Activated CD4-positive, alpha-beta T cell treated with anti-CD3 and anti-CD28 coated beads for 36 hours (primary cell): ENCODE measurements around the gene CANX. TPM values are rescaled to one million over a fixed set of nuclear protein-coding genes. Genes with fewer than 3 reads are reported as not detected.

Source experiments
- ATAC-seq: fragments of 200-7000 bp; cut with Tn5 transposase; one replicate; pipeline ENCODE4 v1.10.0; 2021; ENCODE audit warnings: mild to moderate bottlenecking, moderate library complexity
- CTCF ChIA-PET: fragments of 350-600 bp; sonication (Branson Sonifier 250); formaldehyde crosslinking; loops from one replicate; lab custom pipeline; 2021; ENCODE audit warnings: antibody characterized with exemption; lab: Charles Lee
- POLR2A ChIA-PET: fragments of 350-600 bp; sonication (Branson Sonifier 250); formaldehyde crosslinking; loops from one replicate; lab custom pipeline; 2021; ENCODE audit warnings: antibody characterized with exemption, inconsistent platforms; lab: Charles Lee
- DNase-seq: peaks from one replicate; pipeline ENCODE4 v3.0.0-alpha.2; 2020
- H3K27ac Mint-ChIP-seq: one replicate; pipeline ENCODE4 v1.8.0; 2021; ENCODE audit warnings: mixed read lengths
- H3K27me3 Mint-ChIP-seq: one replicate; pipeline ENCODE4 v1.8.0; 2021; ENCODE audit warnings: mixed read lengths
- H3K36me3 Mint-ChIP-seq: one replicate; pipeline ENCODE4 v1.8.0; 2021; ENCODE audit warnings: low read depth, mixed read lengths
- H3K4me1 Mint-ChIP-seq: one replicate; pipeline ENCODE4 v1.8.0; 2021; ENCODE audit warnings: mixed read lengths
- H3K4me3 Mint-ChIP-seq: one replicate; pipeline ENCODE4 v1.8.0; 2021; ENCODE audit warnings: mild to moderate bottlenecking, moderate library complexity, mixed read lengths
- H3K9me3 Mint-ChIP-seq: one replicate; pipeline ENCODE4 v1.8.0; 2021; ENCODE audit warnings: low read depth, mixed read lengths
- intact Hi-C, 2 experiments: fragments of 100-400 bp; cut with DNase I in 1 of 2; cut with micrococcal nuclease in 1 of 2; formaldehyde crosslinking; loops; one replicate each; pipeline versions ENCODE4 v1.14.2 to v1.15.1; 2022 to 2024; cut with DNase I, micrococcal nuclease
- total RNA-seq, 2 experiments: library from RNA; stranded (reverse); gene quantifications; one replicate each; pipeline ENCODE4 v1.2.3, GENCODE V29; 2021

CANX gene
- total RNA-seq, 2 experiments from 2014 or later = 472 to 554 TPM

DNA sequence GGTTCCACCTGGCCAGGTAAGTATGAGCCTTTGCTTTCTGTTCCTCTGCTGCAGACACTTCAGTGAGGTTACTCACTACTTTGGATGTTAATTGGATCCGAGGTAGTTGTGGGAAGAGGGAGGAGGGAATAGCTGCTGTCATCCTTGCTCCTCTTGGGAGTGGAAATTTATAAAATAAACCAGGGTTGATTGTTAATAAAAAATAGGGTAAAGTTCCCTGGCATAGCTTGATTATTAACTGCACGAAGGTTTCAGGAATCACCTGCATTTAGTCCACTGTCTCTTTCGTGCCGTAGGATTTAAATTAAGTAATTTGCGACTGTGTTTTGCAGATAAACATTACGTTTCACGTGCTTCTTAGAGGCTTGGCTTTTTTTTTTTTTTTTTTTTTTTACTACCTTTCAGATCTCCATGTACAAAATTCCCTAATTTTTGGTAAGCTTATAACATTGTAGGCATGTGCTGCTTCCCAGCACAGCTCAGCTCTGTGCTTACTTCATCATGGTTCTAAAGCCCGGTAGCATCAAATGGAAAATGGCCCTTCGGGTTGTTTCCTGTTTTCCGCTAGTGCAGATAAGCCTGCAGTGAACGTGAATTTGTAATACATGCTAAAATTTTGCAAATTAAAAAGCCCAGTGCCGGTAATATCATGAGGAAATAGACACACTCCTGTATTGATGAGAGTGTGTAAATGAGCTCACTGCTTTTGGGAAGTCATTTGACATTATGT, 68.1 kb downstream of the CANX start:
- no peak for ATAC-seq

DNA sequence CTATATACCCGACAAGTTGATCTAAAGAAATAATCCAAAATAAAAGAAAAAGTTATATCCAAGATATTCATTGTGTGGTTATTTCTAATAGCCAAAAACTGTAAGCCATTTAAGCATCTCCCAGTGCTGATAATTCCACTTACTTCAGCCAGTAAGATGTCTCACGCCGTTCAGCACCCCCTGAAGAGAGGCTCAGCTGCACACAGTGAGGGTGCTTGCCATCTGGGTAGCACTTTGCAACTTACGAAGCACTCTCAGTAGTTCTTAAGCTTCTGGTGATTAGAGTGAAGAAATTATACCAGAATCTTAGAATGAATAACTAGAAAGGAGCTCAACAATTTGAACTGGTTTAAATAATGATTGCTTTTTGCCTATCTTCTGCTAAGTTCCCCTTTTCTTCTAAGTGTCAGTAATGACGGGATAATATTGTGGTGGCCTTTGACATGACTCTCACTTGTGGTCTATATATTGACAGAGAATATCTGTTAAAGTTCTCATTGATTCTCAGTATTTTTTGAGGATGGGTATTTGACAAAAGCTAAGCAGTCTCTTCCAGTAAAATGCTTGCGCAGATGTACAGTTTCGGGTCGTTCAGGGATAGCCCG, 68.8 kb downstream of the CANX start:
- POLR2A ChIA-PET = interaction anchor here (0.7 to 1.3 kb wide), 2 partner anchors 30 to 35 kb away, joined by 3 to 4 read pairs; partner anchors contain the start of gene MAML1
- Mint-ChIP-seq H3K36me3 (peaks cover 50% of the 10 kb centered on the region), H3K27me3 (no peaks in the 10 kb centered on the region), H3K4me1 (peaks cover 50% of the 10 kb centered on the region), H3K9me3 (no peaks in the 10 kb centered on the region), H3K27ac (peak overlapping the region; percentile 33), H3K4me3 (no peak overlapping the region)
- DNase-seq (no peak), ATAC-seq (no peak)
- intact Hi-C loops = no loop called here
- CTCF ChIA-PET = interaction anchor here (0.6 to 1.8 kb wide), 6 partner anchors 10 to 206 kb away, joined by 3 to 6 read pairs (median 4); no protein-coding TSS in a partner anchor

More for the DNA sequence above, 68.1 kb downstream of the CANX start:
- peaks cover 57% of the 10 kb centered on the region for H3K4me1 Mint-ChIP-seq
- intact Hi-C loops = no loop called here
- CTCF ChIA-PET = interaction anchor here (0.6 to 1.8 kb wide), 6 partner anchors 10 to 140 kb away, joined by 3 to 6 read pairs (median 4); no protein-coding TSS in a partner anchor
- POLR2A ChIA-PET = interaction anchor here (1.3 kb wide), 1 partner anchor 34 kb away, joined by 3 read pairs; the partner anchor contains the start of gene MAML1
- peaks cover 46% of the 10 kb centered on the region for H3K36me3 Mint-ChIP-seq
- H3K9me3 Mint-ChIP-seq = no peaks in the 10 kb centered on the region
- H3K27me3 Mint-ChIP-seq = no peaks in the 10 kb centered on the region
- no peak overlapping the region for H3K4me3 Mint-ChIP-seq
- no peak overlapping the region for H3K27ac Mint-ChIP-seq
- no peak for DNase-seq

DNA sequence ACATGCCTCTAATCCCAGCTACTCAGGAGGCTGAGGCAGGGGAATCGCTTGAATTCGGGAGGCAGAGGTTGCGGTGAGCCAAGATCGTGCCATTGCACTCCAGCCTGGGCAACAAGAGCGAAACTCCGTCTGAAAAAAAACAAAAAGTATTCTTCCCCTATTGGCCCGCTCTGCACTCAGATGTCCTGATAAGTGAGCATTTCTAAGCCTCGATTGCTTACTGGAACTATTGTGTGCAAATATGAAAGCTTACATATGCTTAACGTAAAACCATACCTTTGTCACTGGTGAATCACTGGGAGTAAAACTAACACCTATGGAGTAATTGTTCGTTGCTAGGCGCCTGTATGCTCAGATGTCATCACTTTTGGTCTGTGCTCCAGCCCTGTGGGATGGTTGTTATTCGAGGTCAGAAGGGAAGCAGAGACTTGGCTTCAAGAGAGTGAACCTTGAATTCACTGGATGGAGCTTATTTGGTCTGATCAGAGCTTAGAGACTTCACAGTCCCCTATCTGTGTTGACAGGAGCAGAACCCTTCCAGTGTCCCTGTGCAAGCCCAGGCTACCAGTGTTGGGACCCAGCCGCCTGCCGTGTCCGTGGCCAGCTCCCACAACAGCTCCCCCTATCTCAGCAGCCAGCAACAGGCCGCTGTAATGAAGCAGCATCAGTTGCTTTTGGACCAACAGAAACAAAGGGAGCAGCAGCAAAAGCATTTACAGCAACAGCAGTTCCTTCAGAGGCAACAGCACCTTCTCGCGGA, 69.7 kb downstream of the CANX start:
- POLR2A ChIA-PET = interaction anchor here (0.6 to 1.0 kb wide), 6 partner anchors 13 to 218 kb away, joined by 3 to 5 read pairs (median 4); partner anchors contain the start of gene RUFY1
- Mint-ChIP-seq H3K4me1 (peaks cover 41% of the 10 kb centered on the region), H3K9me3 (no peaks in the 10 kb centered on the region), H3K27me3 (no peaks in the 10 kb centered on the region), H3K27ac (peak overlapping the region; percentile 33), H3K36me3 (peaks cover 59% of the 10 kb centered on the region), H3K4me3 (no peak overlapping the region)
- CTCF ChIA-PET = interaction anchor here (0.6 to 1.8 kb wide), 5 partner anchors 24 to 205 kb away, joined by 3 to 5 read pairs (median 5); no protein-coding TSS in a partner anchor
- ATAC-seq (peak; percentile 89), DNase-seq (peak; percentile 62)
- intact Hi-C loops = no loop called here

DNA sequence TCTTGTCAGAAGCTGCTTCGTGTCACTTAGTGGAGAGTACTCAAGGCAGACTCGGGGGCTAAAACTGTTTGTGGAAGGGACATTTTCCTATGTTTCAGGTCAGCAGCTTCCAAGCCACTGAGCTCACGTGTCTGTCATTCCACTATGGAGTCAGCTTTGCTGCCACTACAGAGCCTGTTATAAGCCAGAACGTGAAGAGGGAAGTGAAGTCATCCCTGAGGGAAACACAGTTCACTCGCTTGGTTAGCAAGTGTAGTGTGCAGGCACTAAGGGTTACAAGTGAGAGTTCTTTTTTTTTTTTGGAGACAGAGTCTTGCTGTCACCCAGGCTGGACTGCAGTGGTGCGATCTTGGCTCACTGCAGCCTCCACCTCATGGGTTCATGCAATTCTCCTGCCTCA, 70.5 kb downstream of the CANX start:
- POLR2A ChIA-PET = interaction anchor here (0.9 to 1.0 kb wide), 3 partner anchors 12 to 219 kb away, joined by 4 to 5 read pairs (median 5); partner anchors contain the start of gene RUFY1
- no peak overlapping the region for H3K27ac Mint-ChIP-seq

DNA sequence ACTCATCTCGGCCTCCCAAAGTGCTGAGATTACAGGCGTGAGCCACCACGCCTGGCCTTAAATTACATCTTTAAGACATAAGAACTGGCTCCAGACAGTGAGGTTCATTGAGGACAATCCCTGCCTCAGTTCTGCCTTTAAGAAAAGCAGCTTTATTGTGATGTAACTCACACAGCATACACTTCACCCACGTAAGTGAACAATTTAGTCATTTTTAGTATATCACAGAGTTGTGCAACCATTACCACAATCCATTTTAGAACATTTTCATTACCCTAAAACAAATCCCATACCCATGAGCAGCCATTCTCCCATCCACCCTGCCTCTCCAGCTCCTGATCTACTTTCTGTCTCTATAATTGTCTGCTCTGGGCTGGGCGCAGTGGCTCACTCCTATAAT, 71.0 kb downstream of the CANX start:
- CTCF ChIA-PET = interaction anchor here (0.5 kb wide), 1 partner anchor 546 kb away, joined by 3 read pairs; no protein-coding TSS in a partner anchor
- intact Hi-C loops = no loop called here
- POLR2A ChIA-PET = interaction anchor here (1.0 kb wide), 1 partner anchor 12 kb away, joined by 5 read pairs; no protein-coding TSS in a partner anchor
- Mint-ChIP-seq H3K27ac (no peak overlapping the region), H3K9me3 (no peaks in the 10 kb centered on the region), H3K4me3 (no peak overlapping the region), H3K36me3 (peaks cover 62% of the 10 kb centered on the region), H3K27me3 (no peaks in the 10 kb centered on the region), H3K4me1 (peaks cover 36% of the 10 kb centered on the region)
- ATAC-seq (no peak), DNase-seq (no peak)

More for the DNA sequence above, 70.5 kb downstream of the CANX start:
- ATAC-seq (no peak), DNase-seq (no peak)
- Mint-ChIP-seq H3K4me1 (peaks cover 36% of the 10 kb centered on the region), H3K27me3 (no peaks in the 10 kb centered on the region), H3K36me3 (peaks cover 62% of the 10 kb centered on the region), H3K4me3 (no peak overlapping the region), H3K9me3 (no peaks in the 10 kb centered on the region)
- CTCF ChIA-PET = interaction anchor here (0.5 to 1.7 kb wide), 4 partner anchors 28 to 546 kb away, joined by 3 to 5 read pairs (median 3); no protein-coding TSS in a partner anchor
- intact Hi-C loops = no loop called here

DNA sequence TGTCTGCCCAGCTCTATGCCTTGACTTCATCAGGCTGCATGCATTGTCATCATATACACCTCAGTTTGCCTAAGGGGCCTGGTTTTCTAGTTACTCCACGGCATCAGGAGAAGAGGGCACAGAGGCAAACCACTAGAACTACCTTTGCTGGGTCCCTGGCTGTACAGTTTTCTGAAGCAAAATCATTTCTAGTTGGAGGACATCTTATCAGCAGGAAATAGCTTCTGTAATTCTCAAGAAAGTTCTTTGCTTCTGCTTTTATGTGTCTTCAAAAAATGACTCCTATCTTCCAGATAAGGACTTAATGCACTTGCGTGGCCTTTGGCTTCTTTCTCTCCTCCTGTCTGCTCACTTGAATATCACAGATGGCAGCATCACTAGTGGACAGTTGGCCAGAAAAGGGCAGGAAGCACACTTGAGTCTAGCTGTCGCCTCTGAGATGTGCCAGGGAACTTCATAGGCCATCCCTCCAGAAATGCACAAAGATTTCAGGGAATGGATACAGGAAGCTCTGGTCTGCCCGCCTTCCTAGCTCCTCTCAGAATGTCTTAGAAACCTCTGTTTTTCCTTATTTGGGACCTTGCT, 72.6 kb downstream of the CANX start:
- H3K27me3 Mint-ChIP-seq = no peaks in the 10 kb centered on the region
- peaks cover 23% of the 10 kb centered on the region for H3K4me1 Mint-ChIP-seq
- CTCF ChIA-PET = interaction anchor here (0.9 to 1.0 kb wide), 2 partner anchors 8 to 9 kb away, joined by 4 read pairs; no protein-coding TSS in a partner anchor
- POLR2A ChIA-PET = interaction anchor here (1.0 kb wide), 1 partner anchor 13 kb away, joined by 4 read pairs; no protein-coding TSS in a partner anchor
- DNase-seq (no peak), ATAC-seq (no peak)
- intact Hi-C loops = no loop called here
- no peak overlapping the region for H3K27ac Mint-ChIP-seq
- no peak overlapping the region for H3K4me3 Mint-ChIP-seq
- no peaks in the 10 kb centered on the region for H3K9me3 Mint-ChIP-seq
- peaks cover 57% of the 10 kb centered on the region for H3K36me3 Mint-ChIP-seq

DNA sequence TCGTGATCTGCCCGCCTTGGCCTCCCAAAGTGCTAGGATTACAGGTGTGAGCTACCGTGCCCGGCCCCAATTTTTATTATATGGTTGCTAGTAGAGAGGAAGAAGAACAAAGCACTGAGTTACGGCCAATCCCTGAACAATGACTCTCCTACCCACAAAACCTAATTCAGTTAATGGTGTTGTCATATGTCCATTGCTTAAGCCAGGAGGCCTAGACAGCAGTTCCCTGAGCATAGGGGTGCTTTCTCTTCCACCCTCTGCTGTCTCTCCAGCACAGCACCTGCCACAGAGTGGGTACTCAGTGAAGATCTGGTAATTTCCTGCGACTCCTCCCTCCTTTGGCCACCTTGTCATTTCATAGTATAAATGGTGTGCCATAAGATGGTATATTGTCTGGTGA, 73.6 kb downstream of the CANX start:
- DNase-seq (no peak), ATAC-seq (no peak)
- ChIA-PET POLR2A (interaction anchor here (1.0 kb wide), 1 partner anchor 14 kb away, joined by 4 read pairs; no protein-coding TSS in a partner anchor), CTCF (interaction anchor here (0.9 to 1.0 kb wide), 2 partner anchors 8 to 9 kb away, joined by 4 read pairs; no protein-coding TSS in a partner anchor)
- Mint-ChIP-seq H3K4me1 (peaks cover 16% of the 10 kb centered on the region), H3K36me3 (peaks cover 54% of the 10 kb centered on the region), H3K4me3 (no peak overlapping the region), H3K9me3 (no peaks in the 10 kb centered on the region), H3K27ac (no peak overlapping the region), H3K27me3 (no peaks in the 10 kb centered on the region)
- intact Hi-C loops = no loop called here

DNA sequence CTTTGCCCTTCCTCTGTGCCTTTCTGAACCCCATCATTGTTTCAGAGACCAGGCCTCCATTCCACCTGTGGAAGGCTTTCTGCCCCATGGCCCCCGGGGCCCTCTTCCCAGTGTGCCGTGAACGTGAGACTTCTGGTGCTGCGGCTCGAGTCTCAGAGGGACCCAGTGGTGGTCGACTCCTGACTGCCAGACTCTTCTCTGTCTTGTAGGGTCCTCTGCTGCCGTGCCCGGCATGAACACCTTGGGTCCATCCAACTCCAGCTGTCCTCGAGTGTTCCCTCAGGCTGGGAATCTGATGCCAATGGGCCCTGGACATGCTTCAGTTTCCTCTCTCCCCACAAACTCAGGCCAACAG, 74.9 kb downstream of the CANX start:
- H3K9me3 Mint-ChIP-seq = no peaks in the 10 kb centered on the region
- DNase-seq (no peak), ATAC-seq (no peak)
- peaks cover 4% of the 10 kb centered on the region for H3K4me1 Mint-ChIP-seq
- ChIA-PET CTCF (interaction anchor here (0.7 kb wide), 1 partner anchor 614 kb away, joined by 3 read pairs; no protein-coding TSS in a partner anchor), POLR2A (interaction anchor here (0.6 kb wide), 1 partner anchor 13 kb away, joined by 3 read pairs; no protein-coding TSS in a partner anchor)
- H3K27me3 Mint-ChIP-seq = no peaks in the 10 kb centered on the region
- H3K4me3 Mint-ChIP-seq = no peak overlapping the region
- intact Hi-C loops = no loop called here
- no peak overlapping the region for H3K27ac Mint-ChIP-seq
- H3K36me3 Mint-ChIP-seq = peaks cover 49% of the 10 kb centered on the region

DNA sequence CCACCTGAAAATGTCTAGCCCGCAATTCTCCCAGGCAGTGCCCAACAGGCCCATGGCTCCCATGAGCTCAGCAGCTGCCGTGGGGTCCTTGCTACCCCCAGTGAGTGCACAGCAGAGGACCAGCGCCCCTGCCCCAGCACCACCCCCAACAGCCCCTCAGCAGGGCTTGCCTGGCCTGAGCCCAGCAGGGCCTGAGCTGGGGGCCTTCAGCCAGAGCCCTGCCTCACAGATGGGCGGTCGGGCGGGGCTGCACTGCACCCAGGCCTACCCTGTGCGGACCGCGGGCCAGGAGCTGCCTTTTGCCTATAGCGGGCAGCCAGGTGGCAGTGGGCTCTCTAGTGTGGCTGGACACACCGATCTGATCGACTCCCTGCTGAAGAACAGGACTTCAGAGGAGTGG, 75.7 kb downstream of the CANX start:
- ATAC-seq = no peak
- Mint-ChIP-seq H3K27me3 (no peaks in the 10 kb centered on the region), H3K9me3 (no peaks in the 10 kb centered on the region), H3K4me1 (no peaks in the 10 kb centered on the region), H3K4me3 (no peak overlapping the region), H3K36me3 (peaks cover 46% of the 10 kb centered on the region), H3K27ac (no peak overlapping the region)
- POLR2A ChIA-PET = no interaction called here
- CTCF ChIA-PET = interaction anchor here (0.7 to 1.4 kb wide), 2 partner anchors 11 to 613 kb away, joined by 3 to 7 read pairs; no protein-coding TSS in a partner anchor
- intact Hi-C loops = no loop called here
- no peak for DNase-seq

DNA sequence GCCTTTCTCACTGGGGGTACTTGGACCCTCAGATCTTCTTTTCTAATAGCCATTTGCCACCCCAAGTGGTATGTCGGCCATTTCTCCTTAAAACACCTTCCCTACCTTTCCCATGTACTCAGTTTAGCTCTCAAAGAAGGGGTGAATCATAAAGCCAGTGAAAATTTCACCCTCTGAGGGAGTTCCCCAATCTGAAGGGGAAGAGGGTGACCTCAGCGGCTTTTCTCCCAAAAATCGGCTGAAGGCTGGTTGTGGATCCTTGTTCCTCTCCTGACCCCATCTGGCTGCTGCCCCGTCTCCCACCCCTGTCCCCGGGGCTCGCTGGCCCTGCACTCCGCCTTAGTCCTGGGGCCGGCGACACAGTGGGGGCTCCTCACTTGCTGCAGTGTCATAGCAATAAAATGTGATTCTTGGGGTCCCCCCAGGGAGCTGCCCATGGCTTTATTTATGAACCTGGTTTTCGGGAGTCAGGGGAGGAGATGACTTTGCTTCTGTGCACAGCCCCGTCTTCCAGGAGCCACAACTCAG, 77.7 kb downstream of the CANX start:
- intact Hi-C loops = no loop called here
- no peaks in the 10 kb centered on the region for H3K27me3 Mint-ChIP-seq
- H3K27ac Mint-ChIP-seq = no peak overlapping the region
- no peaks in the 10 kb centered on the region for H3K9me3 Mint-ChIP-seq
- DNase-seq = no peak
- CTCF ChIA-PET = interaction anchor here (1.2 to 1.9 kb wide), 2 partner anchors 9 to 13 kb away, joined by 3 to 12 read pairs; no protein-coding TSS in a partner anchor
- H3K4me3 Mint-ChIP-seq = no peak overlapping the region
- H3K4me1 Mint-ChIP-seq = no peaks in the 10 kb centered on the region
- ATAC-seq = no peak
- peaks cover 32% of the 10 kb centered on the region for H3K36me3 Mint-ChIP-seq
- POLR2A ChIA-PET = interaction anchor here (0.6 kb wide), 1 partner anchor 1813 kb away, joined by 3 read pairs; no protein-coding TSS in a partner anchor
